PC-9 (cell line): ENCODE measurements around the gene FAH. TPM values are rescaled to one million over a fixed set of nuclear protein-coding genes. Genes with fewer than 3 reads are reported as not detected.
A peak's percentile ranks its signal among the peaks of the same experiment; 100 is the strongest.

Experiments used
- Bru-seq: library from RNA; stranded (reverse); fragments of 400-500 nt; gene quantifications from one replicate; lab custom pipeline; 2021; lab: Mats Ljungman, UMichigan
- BruChase-seq, 2 experiments: library from RNA; stranded (reverse); fragments of 400-500 nt; gene quantifications; one replicate each; lab custom pipeline; 2021; lab: Mats Ljungman, UMichigan
- BruUV-seq: library from RNA; stranded (reverse); fragments of 400-500 nt; replicated peaks from 2 replicates; lab custom pipeline; 2021; lab: Mats Ljungman, UMichigan
- CTCF ChIA-PET: fragments of 300-600 bp; sonication (Branson Sonifier 250); formaldehyde crosslinking; loops from one replicate; lab custom pipeline; 2022; ENCODE audit warnings: antibody characterized with exemption; lab: Charles Lee
- POLR2A ChIA-PET: fragments of 300-600 bp; sonication (Branson Sonifier 250); formaldehyde crosslinking; loops from one replicate; lab custom pipeline; 2022; ENCODE audit warnings: antibody characterized with exemption; ENCODE audit not compliant: unreplicated experiment; lab: Charles Lee
- DNase-seq, 2 experiments: peaks; one replicate each; pipeline versions ENCODE4 v3.0.0 to v3.0.0-alpha.2; 2015 to 2022; ENCODE audit warnings: mixed read lengths in 1 of 2
- H2AFZ ChIP-seq: fragments of 200-600 bp; sonication (generic); 2 replicates; pipeline ENCODE4 v1.8.1; 2017; ENCODE audit warnings: antibody characterized with exemption
- H3F3A ChIP-seq: fragments of 200-600 bp; sonication (generic); 2 replicates; pipeline ENCODE4 v1.8.1; 2017; ENCODE audit warnings: antibody characterized with exemption, mild to moderate bottlenecking, low read depth; ENCODE audit not compliant: insufficient read depth
- H3K27ac ChIP-seq: fragments of 200-600 bp; sonication (generic); 2 replicates; pipeline ENCODE4 v1.6.1; 2016; ENCODE audit warnings: mixed run types
- H3K27me3 ChIP-seq: fragments of 200-600 bp; sonication (generic); 2 replicates; pipeline ENCODE4 v1.6.1; 2016; ENCODE audit warnings: low read depth, mixed run types; ENCODE audit not compliant: insufficient read depth
- H3K36me3 ChIP-seq: fragments of 200-600 bp; sonication (generic); 2 replicates; pipeline ENCODE4 v1.6.1; 2016; ENCODE audit warnings: low read depth, mixed run types
- H3K4me1 ChIP-seq: fragments of 200-600 bp; sonication (generic); replicated peaks from 2 replicates; pipeline ENCODE4 v1.6.1; 2016; ENCODE audit warnings: mixed run types; ENCODE audit not compliant: insufficient read depth
- H3K4me2 ChIP-seq: fragments of 200-600 bp; sonication (generic); 2 replicates; pipeline ENCODE4 v1.6.1; 2017; ENCODE audit warnings: mixed run types
- H3K4me3 ChIP-seq: fragments of 200-600 bp; sonication (generic); 2 replicates; pipeline ENCODE4 v1.6.1; 2016; ENCODE audit warnings: mixed run types
- H3K79me2 ChIP-seq: fragments of 200-600 bp; sonication (generic); 2 replicates; pipeline ENCODE4 v1.6.1; 2017; ENCODE audit warnings: low read depth, mixed run types
- H3K9me2 ChIP-seq: fragments of 200-600 bp; sonication (generic); 2 replicates; pipeline ENCODE4 v1.8.1; 2017; ENCODE audit warnings: mild to moderate bottlenecking; ENCODE audit not compliant: insufficient read depth
- H3K9me3 ChIP-seq: fragments of 200-600 bp; sonication (generic); 2 replicates; pipeline ENCODE4 v1.8.1; 2016; ENCODE audit warnings: low read depth; ENCODE audit not compliant: insufficient read depth
- H4K20me1 ChIP-seq: fragments of 200-600 bp; sonication (generic); 2 replicates; pipeline ENCODE4 v1.8.1; 2017; ENCODE audit not compliant: insufficient read depth
- CTCF ChIP-seq: fragments of 200-600 bp; sonication (generic); conservative IDR thresholded peaks from 2 replicates; pipeline ENCODE4 v1.6.1; 2017; ENCODE audit warnings: mixed run types, antibody characterized with exemption, mild to moderate bottlenecking, moderate library complexity
- EZH2 ChIP-seq: fragments of 200-600 bp; sonication (generic); IDR thresholded peaks from 2 replicates; pipeline ENCODE4 v1.8.0; 2017; ENCODE audit warnings: antibody characterized with exemption, low read depth
- intact Hi-C: fragments of 100-400 bp; cut with micrococcal nuclease; formaldehyde crosslinking; loops from one replicate; pipeline ENCODE4 v1.10.0; 2022; ENCODE audit not compliant: unreplicated experiment
- long read RNA-seq: library from polyadenylated mRNA; stranded (forward); transcript quantifications from one replicate; pipeline ENCODE4 v2.0.0, GENCODE V29; 2022
- total RNA-seq: library from RNA; stranded (reverse); gene quantifications from 2 replicates; pipeline ENCODE4 v1.2.3, GENCODE V29; 2021

The FAH gene
- total RNA-seq, result 53.9 and 75.5 TPM in 2 replicates
- Bru-seq, nascent RNA, result percentile 65 among the genes with signal in this experiment
- BruChase-seq, experiment 1, labeled RNA remaining after a 2-hour chase, result percentile 64 among the genes with signal in this experiment
- percentile 58 among the genes with signal in this experiment for BruChase-seq, experiment 2, labeled RNA remaining after a 6-hour chase
- long read RNA-seq, transcript FAH-213 (14 exons, 1,549 nt), result major isoform, 68 of 133 reads
- long read RNA-seq, transcript FAH-202 (15 exons, 2,152 nt), result minor isoform, 16 of 133 reads
- long read RNA-seq, transcript FAH-201 (15 exons, 1,471 nt), result minor isoform, 34 of 133 reads
- long read RNA-seq, partial matches to known transcripts, result 5 of 133 reads
- long read RNA-seq, other reads (novel, unspliced or antisense), result 10 of 133 reads

DNA sequence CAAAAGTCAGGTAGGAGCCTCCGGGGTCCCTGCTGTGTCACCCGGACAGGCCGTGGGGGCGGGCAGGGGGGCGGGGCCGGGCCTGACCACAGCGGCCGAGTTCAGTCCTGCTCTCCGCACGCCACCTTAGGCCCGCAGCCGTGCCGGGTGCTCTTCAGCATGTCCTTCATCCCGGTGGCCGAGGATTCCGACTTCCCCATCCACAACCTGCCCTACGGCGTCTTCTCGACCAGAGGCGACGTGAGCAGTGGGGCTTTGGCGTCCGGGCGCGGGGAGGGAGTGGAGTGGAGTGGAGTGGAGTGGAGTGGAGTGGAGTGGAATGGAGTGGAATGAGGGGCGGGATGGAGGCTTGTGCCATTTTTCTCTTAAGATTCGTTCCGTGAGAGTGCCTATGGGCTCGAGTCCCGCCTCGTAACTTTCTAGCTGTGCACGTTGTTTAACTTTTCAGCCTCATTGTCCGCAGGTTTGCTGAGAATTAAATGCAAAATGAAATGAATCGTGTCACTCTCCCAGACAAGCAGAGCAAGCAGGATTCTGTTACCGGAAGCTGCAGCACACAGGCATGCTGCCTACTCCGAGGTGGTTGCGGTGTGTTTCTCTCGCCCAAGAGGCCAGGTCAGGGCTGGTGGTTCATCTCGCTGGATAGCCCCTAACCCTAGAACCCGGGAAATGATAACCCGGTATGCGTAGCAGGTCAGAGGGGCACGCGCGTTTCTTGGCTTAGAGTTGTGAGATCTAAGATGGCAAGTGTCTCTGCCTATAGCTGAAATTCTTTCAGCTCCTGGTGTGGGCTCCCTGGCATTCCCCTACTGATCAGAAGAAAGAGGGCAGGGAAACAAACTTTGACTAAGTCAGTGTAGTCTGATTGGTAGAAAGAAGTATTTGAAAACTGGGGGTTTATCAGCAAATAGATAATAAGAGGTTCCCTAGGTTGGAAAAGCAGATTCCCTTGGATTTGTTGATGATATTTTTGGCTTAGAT lies at the start of gene FAH:
FAH (plus strand) TSS at position 104 of the 981 bp plus-strand sequence; CDS start at position 160, 56 bp downstream.
- CTCF ChIA-PET, result interaction anchor here (0.7 to 0.8 kb wide), 3 partner anchors 62 to 257 kb away, joined by 6 to 30 read pairs (median 11); no protein-coding TSS in a partner anchor
- BruUV-seq, result no TSS peak
- peaks cover 12% of the 10 kb centered on the region for H3F3A ChIP-seq

DNA sequence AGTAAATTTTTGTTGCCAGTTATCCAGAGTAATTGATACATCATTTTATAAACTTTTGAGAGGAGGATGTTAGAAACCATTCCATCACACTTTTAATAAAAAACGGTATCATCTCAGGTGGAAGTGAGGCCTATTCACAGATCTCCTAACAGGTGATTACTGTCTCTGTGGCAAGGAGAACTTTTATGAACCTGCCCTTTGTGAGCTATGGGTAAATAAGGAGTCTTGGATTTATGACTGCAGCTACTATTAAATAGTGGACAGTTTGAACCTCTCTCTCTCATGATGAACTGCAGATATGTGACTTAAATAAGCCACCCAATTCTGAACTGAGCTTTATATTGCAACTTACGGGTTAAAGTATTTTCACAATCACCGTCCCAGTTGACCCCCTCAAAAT lies 47.6 kb upstream of the FAH start:
- Histone ChIP-seq H4K20me1 (peaks cover 23% of the 10 kb centered on the region), H3K9me3 (no peaks in the 10 kb centered on the region), H3K36me3 (no peaks in the 10 kb centered on the region), H3K4me2 (peak overlapping the region; percentile 54), H3K27me3 (no peaks in the 10 kb centered on the region), H3K4me1 (peaks cover 34% of the 10 kb centered on the region), H3F3A (peaks cover 35% of the 10 kb centered on the region), H3K9me2 (no peaks in the 10 kb centered on the region), H3K79me2 (peaks cover 83% of the 10 kb centered on the region), H3K4me3 (peak overlapping the region; percentile 33), H3K27ac (peak overlapping the region; percentile 83), H2AFZ (no peak overlapping the region)
- POLR2A ChIA-PET, result interaction anchor here (0.7 kb wide), 1 partner anchor 1156 kb away, joined by 4 read pairs; no protein-coding TSS in a partner anchor
- TF ChIP-seq EZH2, result no peak
- TF ChIP-seq CTCF, result no peak
- no peak for DNase-seq
- intact Hi-C loops, result no loop called here
- CTCF ChIA-PET, result interaction anchor here (0.6 kb wide), 1 partner anchor 885 kb away, joined by 3 read pairs; no protein-coding TSS in a partner anchor
- no TSS peak for BruUV-seq

More for the DNA sequence above, at the start of gene FAH:
- peaks cover 26% of the 10 kb centered on the region for H3K4me1 ChIP-seq
- no peak for TF ChIP-seq EZH2
- no peak for TF ChIP-seq CTCF
- H3K4me3 ChIP-seq, result peak within 1 kb of the TSS; percentile 64
- H3K9me3 ChIP-seq, result no peaks in the 10 kb centered on the region
- peak within 1 kb of the TSS; percentile 60 for H3K27ac ChIP-seq
- DNase-seq, result peak in 1 of 2 experiments; percentile 73
- H3K4me2 ChIP-seq, result peak within 1 kb of the TSS; percentile 88
- peaks cover 7% of the 10 kb centered on the region; the same call in 1 of the 2 replicates for H3K36me3 ChIP-seq
- peaks cover 24% of the 10 kb centered on the region for H3K79me2 ChIP-seq
- peak within 1 kb of the TSS; percentile 96 for H2AFZ ChIP-seq
- H3K9me2 ChIP-seq, result no peaks in the 10 kb centered on the region
- POLR2A ChIA-PET, result interaction anchor here (0.6 to 0.7 kb wide), 3 partner anchors 27 to 827 kb away, joined by 3 to 23 read pairs (median 4); no protein-coding TSS in a partner anchor
- no peaks in the 10 kb centered on the region for H4K20me1 ChIP-seq
- no peaks in the 10 kb centered on the region for H3K27me3 ChIP-seq
- intact Hi-C loops, result loop anchor here (2.0 kb wide), 3 partner anchors 94 to 256 kb away; partner anchors contain the start of genes MTHFS and ZFAND6
